H1 (cell line): ENCODE measurements around the gene NT5DC3. TPM values are rescaled to one million over a fixed set of nuclear protein-coding genes. Genes with fewer than 3 reads are reported as not detected.
A peak's percentile ranks its signal among the peaks of the same experiment; 100 is the strongest.

ENCODE experiments used
- BACH1 ChIP-seq: IDR thresholded peaks from 2 replicates; pipeline ENCODE4 v1.6.1; 2012; ENCODE audit warnings: low read length, improper control_type of control experiment
- CTBP2 ChIP-seq: IDR thresholded peaks from 2 replicates; pipeline ENCODE4 v1.7.0; 2011; ENCODE audit warnings: borderline replicate concordance, mild to moderate bottlenecking, moderate library complexity, mixed read lengths, low read length; ENCODE audit not compliant: insufficient read depth, insufficient read length
- EP300 ChIP-seq, 2 experiments: IDR thresholded peaks; 1 replicate in 1 of 2; 2 replicates in 1 of 2; pipeline ENCODE4 v1.6.1; 2011 to 2012; ENCODE audit warnings: low read depth in 2 of 2, low read length in 2 of 2, mild to moderate bottlenecking in 2 of 2, borderline replicate concordance in 1 of 2, inconsistent platforms in 1 of 2, moderate library complexity in 1 of 2
- GTF2F1 ChIP-seq: IDR thresholded peaks from 2 replicates; pipeline ENCODE4 v1.6.1; 2012; ENCODE audit warnings: low read depth, low read length, improper control_type of control experiment, borderline replicate concordance
- HDAC2 ChIP-seq, 2 experiments: fragments of 300-600 bp in 1 of 2; sonication (generic) in 1 of 2; IDR thresholded peaks; 2 replicates each; pipeline ENCODE4 v1.6.1; 2011 to 2012; ENCODE audit warnings: low read depth in 2 of 2, low read length in 2 of 2, mild to moderate bottlenecking in 2 of 2, moderate library complexity in 2 of 2, borderline replicate concordance in 1 of 2, inconsistent platforms in 1 of 2
- JUN ChIP-seq: IDR thresholded peaks from 2 replicates; pipeline ENCODE4 v1.6.1; 2011; ENCODE audit warnings: low read depth, mild to moderate bottlenecking, improper control_type of control experiment, low read length
- JUND ChIP-seq: IDR thresholded peaks from 2 replicates; pipeline ENCODE4 v1.6.1; 2011; ENCODE audit warnings: mild to moderate bottlenecking, improper control_type of control experiment, low read length
- KDM1A ChIP-seq: fragments of 200-600, 300-600 bp; sonication (generic); IDR thresholded peaks from 2 replicates; pipeline ENCODE4 v1.7.1; 2016; ENCODE audit warnings: mild to moderate bottlenecking, low read length, borderline replicate concordance
- KDM4A ChIP-seq: IDR thresholded peaks from one replicate; pipeline ENCODE4 v1.7.1; 2012; ENCODE audit warnings: low read depth, mild to moderate bottlenecking, moderate library complexity, low read length, inconsistent platforms; ENCODE audit not compliant: severe bottlenecking
- KDM5A ChIP-seq: fragments of 200-600 bp; IDR thresholded peaks from 2 replicates; pipeline ENCODE4 v1.7.1; 2012; ENCODE audit warnings: mild to moderate bottlenecking, low read length, inconsistent platforms, mixed read lengths
- NRF1 ChIP-seq: IDR thresholded peaks from 2 replicates; pipeline ENCODE4 v1.6.1; 2011; ENCODE audit warnings: mild to moderate bottlenecking, low read depth, low read length, improper control_type of control experiment
- POLR2A ChIP-seq, 2 experiments: IDR thresholded peaks; 1 replicate in 1 of 2; 2 replicates in 1 of 2; pipeline ENCODE4 v1.6.1; 2011; ENCODE audit warnings: low read depth in 2 of 2, low read length in 2 of 2, mild to moderate bottlenecking in 2 of 2; ENCODE audit errors: control extremely low read depth in 1 of 2
- POLR2AphosphoS5 ChIP-seq: IDR thresholded peaks from 2 replicates; pipeline ENCODE4 v1.6.1; 2011; ENCODE audit warnings: low read depth, low read length
- RAD21 ChIP-seq, 2 experiments: IDR thresholded peaks in 1 of 2; conservative IDR thresholded peaks in 1 of 2; 2 replicates each; pipeline ENCODE4 v1.6.1; 2011; ENCODE audit warnings: low read depth in 2 of 2, low read length in 2 of 2, improper control_type of control experiment in 1 of 2, inconsistent platforms in 1 of 2, mild to moderate bottlenecking in 1 of 2, moderate library complexity in 1 of 2
- RBBP5 ChIP-seq: IDR thresholded peaks from 2 replicates; pipeline ENCODE4 v1.7.1; 2012; ENCODE audit warnings: low read depth, mild to moderate bottlenecking, inconsistent platforms, low read length, moderate library complexity, borderline replicate concordance
- SIX5 ChIP-seq: IDR thresholded peaks from 2 replicates; pipeline ENCODE4 v1.6.1; 2011; ENCODE audit warnings: mild to moderate bottlenecking, low read depth, low read length
- SP2 ChIP-seq: IDR thresholded peaks from 2 replicates; pipeline ENCODE4 v1.6.1; 2012; ENCODE audit warnings: mild to moderate bottlenecking, low read length, inconsistent platforms
- TAF1 ChIP-seq: IDR thresholded peaks from 2 replicates; pipeline ENCODE4 v1.6.1; 2011; ENCODE audit warnings: mild to moderate bottlenecking, low read depth, low read length
- TCF12 ChIP-seq: IDR thresholded peaks from 2 replicates; pipeline ENCODE4 v1.6.1; 2011; ENCODE audit warnings: low read depth, mild to moderate bottlenecking, low read length
- ZNF274 ChIP-seq: IDR thresholded peaks from 2 replicates; pipeline ENCODE4 v1.7.0; 2012; ENCODE audit warnings: low read length, borderline replicate concordance; ENCODE audit errors: extremely low read depth
- polyA plus RNA-seq, 7 experiments: library from polyadenylated mRNA; depleted of rRNA in 3 of 7; stranded (reverse) in 5 of 7; unstranded in 2 of 7; fragments of >200 nt in 5 of 7; fragments of 200-250 nt in 2 of 7; gene quantifications; 1 replicate in 5 of 7; 2 replicates in 1 of 7; 4 replicates in 1 of 7; pipeline versions ENCODE4 v1.2.1 to v1.2.3, GENCODE V29; 2011 to 2013; ENCODE audit warnings: missing spikeins in 2 of 7, mixed read lengths in 2 of 7
- total RNA-seq: library from RNA; stranded (reverse); fragmentation: NEBNext Ultra II Directional; extraction: Animal tissue kit (Norgen Biotek cat#: 25700); gene quantifications from 2 replicates; pipeline ENCODE4 v1.2.1, GENCODE V29; 2021
- TF ChIP-seq, protein P1 (sequence below): IDR thresholded peaks from 2 replicates; pipeline ENCODE4 v1.6.1; 2012; ENCODE audit warnings: inconsistent platforms
- TF ChIP-seq, protein P2 (sequence below): IDR thresholded peaks from 2 replicates; pipeline ENCODE4 v1.6.1; 2011; ENCODE audit warnings: low read length, improper control_type of control experiment

NT5DC3 gene
- total and polyA plus RNA-seq, 2 of the 8 experiments (the other 6 are each of a cell fraction or from before 2014, with no cell fraction given), result 5.4 to 14.8 TPM

DNA sequence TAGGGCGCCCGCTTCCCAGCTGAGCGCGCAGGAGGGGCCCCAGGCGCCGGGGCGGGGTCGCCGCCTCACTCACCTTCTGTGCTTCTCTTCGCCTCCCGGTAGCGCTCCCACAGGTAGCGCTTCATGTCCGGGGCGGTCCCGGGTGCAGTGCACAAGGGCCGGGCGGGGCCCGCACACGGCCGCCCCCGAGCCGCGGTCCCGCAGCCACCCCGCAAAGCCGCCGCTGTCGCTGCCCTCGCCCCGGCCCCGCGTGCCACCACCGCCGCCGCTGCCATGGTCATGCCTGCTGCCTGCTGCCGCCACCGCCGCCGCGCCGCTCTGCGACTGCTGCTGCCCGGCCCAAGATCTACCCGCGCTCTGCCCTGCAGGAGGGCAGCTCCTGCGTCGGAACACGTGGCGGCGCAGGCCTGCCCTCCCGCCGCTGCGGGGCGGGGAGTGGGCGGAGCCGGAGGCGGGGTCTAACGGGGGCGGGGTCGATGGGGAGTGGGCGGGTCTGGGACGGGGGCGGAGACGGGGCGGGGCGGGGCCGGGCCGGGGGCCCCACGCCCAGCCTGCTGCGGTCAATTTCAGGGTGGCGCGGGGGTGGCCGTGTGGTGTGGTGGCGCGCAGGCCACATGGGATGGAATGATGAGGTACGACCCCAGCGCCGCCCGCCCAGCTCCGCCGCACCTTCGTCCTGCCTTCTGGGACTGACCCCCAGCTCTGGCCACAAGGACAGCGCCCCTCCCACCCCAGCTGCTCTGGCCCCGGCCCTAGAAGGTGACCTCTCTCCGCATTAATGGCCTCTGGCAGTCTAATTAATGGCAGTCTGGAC is at the start of gene NT5DC3 (continued):
- TF ChIP-seq, protein P1, sequence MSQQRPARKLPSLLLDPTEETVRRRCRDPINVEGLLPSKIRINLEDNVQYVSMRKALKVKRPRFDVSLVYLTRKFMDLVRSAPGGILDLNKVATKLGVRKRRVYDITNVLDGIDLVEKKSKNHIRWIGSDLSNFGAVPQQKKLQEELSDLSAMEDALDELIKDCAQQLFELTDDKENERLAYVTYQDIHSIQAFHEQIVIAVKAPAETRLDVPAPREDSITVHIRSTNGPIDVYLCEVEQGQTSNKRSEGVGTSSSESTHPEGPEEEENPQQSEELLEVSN, result peak; percentile 90
- TF ChIP-seq TAF1 (peak; percentile 94), POLR2A (IDR thresholded peaks at IDR 0.05; ENCODE audit: control extremely low read depth in 1 of 2, low read depth in 2 of 2, low read length in 2 of 2) (peak; percentile 89), ZNF274 (no peak), EP300 (IDR thresholded peaks at IDR 0.05; ENCODE audit: borderline replicate concordance in 1 of 2, low read depth in 2 of 2, low read length in 2 of 2) (no peak), KDM4A (peak; percentile 78), TCF12 (no peak), BACH1 (no peak), SIX5 (no peak), HDAC2 (IDR thresholded peaks at IDR 0.05; ENCODE audit: borderline replicate concordance in 1 of 2, low read depth in 2 of 2, low read length in 2 of 2) (no peak), RAD21 (IDR thresholded peaks at IDR 0.05 in 1 of 2, conservative IDR thresholded peaks at IDR 0.05 in 1 of 2; ENCODE audit: low read depth in 2 of 2, low read length in 2 of 2) (no peak), SP2 (no peak), GTF2F1 (0 out of 2 replicates have a peak, but pooled peaks have one; percentile 24), POLR2AphosphoS5 (peak; percentile 97), JUN (no peak), KDM1A (no peak), JUND (no peak), CTBP2 (no peak), NRF1 (no peak; the same call in 1 of the 2 replicates), RBBP5 (peak; percentile 25; the same call in 1 of the 2 replicates), KDM5A (no peak)
- TF ChIP-seq, protein P2, sequence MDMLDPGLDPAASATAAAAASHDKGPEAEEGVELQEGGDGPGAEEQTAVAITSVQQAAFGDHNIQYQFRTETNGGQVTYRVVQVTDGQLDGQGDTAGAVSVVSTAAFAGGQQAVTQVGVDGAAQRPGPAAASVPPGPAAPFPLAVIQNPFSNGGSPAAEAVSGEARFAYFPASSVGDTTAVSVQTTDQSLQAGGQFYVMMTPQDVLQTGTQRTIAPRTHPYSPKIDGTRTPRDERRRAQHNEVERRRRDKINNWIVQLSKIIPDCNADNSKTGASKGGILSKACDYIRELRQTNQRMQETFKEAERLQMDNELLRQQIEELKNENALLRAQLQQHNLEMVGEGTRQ, result peak; percentile 57; the same call in 1 of the 2 replicates
